Breast epithelium (tissue), 3 donors: ENCODE results near the gene TPM4.

Experiments
- POLR2AphosphoS5 ChIP-seq, 3 donors: sonication (generic); formaldehyde crosslinking; IDR thresholded peaks; one replicate each; pipeline ENCODE4 v1.6.1; 2017; ENCODE audit warnings: antibody characterized with exemption in 3 of 3
- TF ChIP-seq, protein P1 (sequence below), 3 donors: fragments of 450-650 bp; IDR thresholded peaks; one replicate each; pipeline ENCODE4 v1.5.1; 2016 to 2017; ENCODE audit warnings: antibody characterized with exemption in 3 of 3, mild to moderate bottlenecking in 3 of 3, moderate library complexity in 3 of 3

DNA sequence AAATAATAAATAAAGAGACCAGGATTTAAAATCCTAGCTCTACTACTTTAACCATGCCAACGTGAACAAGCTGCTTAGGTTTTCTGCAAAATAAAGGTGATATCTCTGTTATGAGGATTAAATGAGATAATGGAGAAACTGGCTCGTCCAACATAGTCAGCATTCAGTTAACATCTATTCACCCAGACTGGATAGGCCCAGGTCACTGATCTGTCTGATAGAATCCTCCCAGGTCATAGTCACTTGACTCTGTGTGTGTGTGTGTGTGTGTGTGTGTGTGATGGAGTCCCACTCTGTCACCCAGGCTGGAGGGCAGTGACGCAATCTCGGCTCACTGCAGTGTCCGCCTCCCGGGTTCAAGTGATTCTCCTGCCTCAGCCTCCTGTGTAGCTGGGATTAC, 22.5 kb downstream of the TPM4 start:
- TF ChIP-seq, protein P1, sequence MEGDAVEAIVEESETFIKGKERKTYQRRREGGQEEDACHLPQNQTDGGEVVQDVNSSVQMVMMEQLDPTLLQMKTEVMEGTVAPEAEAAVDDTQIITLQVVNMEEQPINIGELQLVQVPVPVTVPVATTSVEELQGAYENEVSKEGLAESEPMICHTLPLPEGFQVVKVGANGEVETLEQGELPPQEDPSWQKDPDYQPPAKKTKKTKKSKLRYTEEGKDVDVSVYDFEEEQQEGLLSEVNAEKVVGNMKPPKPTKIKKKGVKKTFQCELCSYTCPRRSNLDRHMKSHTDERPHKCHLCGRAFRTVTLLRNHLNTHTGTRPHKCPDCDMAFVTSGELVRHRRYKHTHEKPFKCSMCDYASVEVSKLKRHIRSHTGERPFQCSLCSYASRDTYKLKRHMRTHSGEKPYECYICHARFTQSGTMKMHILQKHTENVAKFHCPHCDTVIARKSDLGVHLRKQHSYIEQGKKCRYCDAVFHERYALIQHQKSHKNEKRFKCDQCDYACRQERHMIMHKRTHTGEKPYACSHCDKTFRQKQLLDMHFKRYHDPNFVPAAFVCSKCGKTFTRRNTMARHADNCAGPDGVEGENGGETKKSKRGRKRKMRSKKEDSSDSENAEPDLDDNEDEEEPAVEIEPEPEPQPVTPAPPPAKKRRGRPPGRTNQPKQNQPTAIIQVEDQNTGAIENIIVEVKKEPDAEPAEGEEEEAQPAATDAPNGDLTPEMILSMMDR (IDR thresholded peaks at IDR 0.05), result no peak
- no peak for TF ChIP-seq POLR2AphosphoS5 (IDR thresholded peaks at IDR 0.05)
